K562 (cell line): Measurements from ENCODE around the gene EXT2. TPM values are rescaled to one million over a fixed set of nuclear protein-coding genes. Genes with fewer than 3 reads are reported as not detected.

Experiments
- CREB1 ChIP-seq, 2 experiments: sonication (generic) in 1 of 2; formaldehyde crosslinking in 1 of 2; IDR thresholded peaks; 2 replicates each; pipeline versions ENCODE4 v1.6.1 to v1.8.0; 2012 to 2022; ENCODE audit warnings: inconsistent platforms in 1 of 2, mild to moderate bottlenecking in 1 of 2, missing genetic modification reagents in 1 of 2, moderate library complexity in 1 of 2
- ELF2 ChIP-seq: fragments of 250-450 bp; sonication (Bioruptor Pico); IDR thresholded peaks from 2 replicates; pipeline ENCODE4 v1.5.0; 2021; ENCODE audit warnings: mild to moderate bottlenecking
- KAT7 ChIP-seq: sonication (generic); formaldehyde crosslinking; IDR thresholded peaks from 2 replicates; pipeline ENCODE4 v1.8.0; 2022; ENCODE audit warnings: missing genetic modification reagents, mild to moderate bottlenecking, borderline replicate concordance
- NRF1 ChIP-seq, 2 experiments: fragments of 450-650 bp; IDR thresholded peaks in 1 of 2; conservative IDR thresholded peaks in 1 of 2; 2 replicates each; pipeline ENCODE4 v1.6.1; 2014; ENCODE audit warnings: mild to moderate bottlenecking in 2 of 2
- POLR2H ChIP-seq: IDR thresholded peaks from 2 replicates; pipeline ENCODE4 v1.6.1; 2016; ENCODE audit warnings: missing genetic modification characterization, low read depth, mild to moderate bottlenecking, control low read depth, missing compliant biosample characterization, moderate library complexity
- RBBP5 ChIP-seq: fragments of 200-600 bp; sonication (generic); IDR thresholded peaks from 2 replicates; pipeline ENCODE4 v1.6.1; 2012; ENCODE audit warnings: borderline replicate concordance, mild to moderate bottlenecking, low read length, control low read depth, inconsistent platforms; ENCODE audit not compliant: insufficient read depth, poor library complexity, severe bottlenecking
- SAP30 ChIP-seq: fragments of 200-600 bp; sonication (generic); IDR thresholded peaks from 2 replicates; pipeline ENCODE4 v1.6.1; 2012; ENCODE audit warnings: borderline replicate concordance, low read depth, mild to moderate bottlenecking, moderate library complexity, low read length, control low read depth, inconsistent platforms; ENCODE audit not compliant: insufficient read depth, poor library complexity, severe bottlenecking
- SMARCA5 ChIP-seq: fragments of 450-650 bp; IDR thresholded peaks from 2 replicates; pipeline ENCODE4 v1.6.1; 2016
- SOX6 ChIP-seq: fragments of 450-650 bp; IDR thresholded peaks from 2 replicates; pipeline ENCODE4 v1.6.1; 2014; ENCODE audit warnings: mild to moderate bottlenecking
- TRIM24 ChIP-seq, 2 experiments: fragments of 450-650 bp; IDR thresholded peaks; 2 replicates each; pipeline ENCODE4 v1.6.1; 2016
- ZZZ3 ChIP-seq: fragments of 450-650 bp; IDR thresholded peaks from 2 replicates; pipeline ENCODE4 v1.6.1; 2016; ENCODE audit warnings: antibody characterized with exemption, mild to moderate bottlenecking, moderate library complexity
- polyA plus RNA-seq, 8 experiments: library from polyadenylated mRNA; depleted of rRNA in 4 of 8; stranded (reverse) in 5 of 8; unstranded in 3 of 8; fragments of >200 nt; fragmentation: Nextera tagmentation in 2 of 8; fragmentation: Illumina TruSeq in 1 of 8; extraction: Ambion mirVana in 2 of 8; extraction: Trizol in 1 of 8; gene quantifications; 2 replicates each; pipeline versions ENCODE4 v1.2.1 to v1.2.3, GENCODE V29; 2011 to 2014; ENCODE audit warnings: inconsistent platforms in 1 of 8, missing spikeins in 1 of 8
- total RNA-seq, 7 experiments: library from RNA; depleted of rRNA in 6 of 7; stranded (reverse); fragments of >200 nt in 6 of 7; fragmentation: Illumina TruSeq in 2 of 7; extraction: Trizol in 2 of 7; gene quantifications; 2 replicates each; pipeline versions ENCODE4 v1.2.1 to v1.2.3, GENCODE V29; 2011 to 2021; ENCODE audit warnings: low replicate concordance in 1 of 7
- TF ChIP-seq, protein P1 (sequence below): sonication (generic); formaldehyde crosslinking; IDR thresholded peaks from 2 replicates; pipeline ENCODE4 v1.4.0; 2020; ENCODE audit warnings: mild to moderate bottlenecking, missing genetic modification reagents
- TF ChIP-seq, protein P2 (sequence below), 3 experiments: IDR thresholded peaks in 2 of 3; conservative IDR thresholded peaks in 1 of 3; 2 replicates each; pipeline ENCODE4 v1.5.1; 2011 to 2012; ENCODE audit warnings: low read length in 3 of 3, mild to moderate bottlenecking in 3 of 3, control low read depth in 2 of 3, improper control_type of control experiment in 1 of 3, inconsistent platforms in 1 of 3, low read depth in 1 of 3, mixed read lengths in 1 of 3, moderate library complexity in 1 of 3; ENCODE audit not compliant: insufficient read depth in 2 of 3
- TF ChIP-seq, protein P3 (sequence below): fragments of 250-450 bp; sonication (Bioruptor Pico); IDR thresholded peaks from 2 replicates; pipeline ENCODE4 v1.4.0; 2020; ENCODE audit warnings: mild to moderate bottlenecking, moderate library complexity, borderline replicate concordance
- TF ChIP-seq, protein P4 (sequence below): fragments of 200-800 bp; sonication (Bioruptor generic); IDR thresholded peaks from 2 replicates; pipeline ENCODE4 v1.6.1; 2017; ENCODE audit warnings: missing genetic modification characterization, missing compliant biosample characterization
- TF ChIP-seq, protein P5 (sequence below): sonication (generic); formaldehyde crosslinking; IDR thresholded peaks from 2 replicates; pipeline ENCODE4 v1.9.0; 2022; ENCODE audit warnings: mild to moderate bottlenecking, missing genetic modification reagents

Gene EXT2
- total and polyA plus RNA-seq, 9 of the 15 experiments (the other 6 are each of a cell fraction or from before 2014, with no cell fraction given) = 7.5 to 52.1 (median 38.1) TPM

DNA sequence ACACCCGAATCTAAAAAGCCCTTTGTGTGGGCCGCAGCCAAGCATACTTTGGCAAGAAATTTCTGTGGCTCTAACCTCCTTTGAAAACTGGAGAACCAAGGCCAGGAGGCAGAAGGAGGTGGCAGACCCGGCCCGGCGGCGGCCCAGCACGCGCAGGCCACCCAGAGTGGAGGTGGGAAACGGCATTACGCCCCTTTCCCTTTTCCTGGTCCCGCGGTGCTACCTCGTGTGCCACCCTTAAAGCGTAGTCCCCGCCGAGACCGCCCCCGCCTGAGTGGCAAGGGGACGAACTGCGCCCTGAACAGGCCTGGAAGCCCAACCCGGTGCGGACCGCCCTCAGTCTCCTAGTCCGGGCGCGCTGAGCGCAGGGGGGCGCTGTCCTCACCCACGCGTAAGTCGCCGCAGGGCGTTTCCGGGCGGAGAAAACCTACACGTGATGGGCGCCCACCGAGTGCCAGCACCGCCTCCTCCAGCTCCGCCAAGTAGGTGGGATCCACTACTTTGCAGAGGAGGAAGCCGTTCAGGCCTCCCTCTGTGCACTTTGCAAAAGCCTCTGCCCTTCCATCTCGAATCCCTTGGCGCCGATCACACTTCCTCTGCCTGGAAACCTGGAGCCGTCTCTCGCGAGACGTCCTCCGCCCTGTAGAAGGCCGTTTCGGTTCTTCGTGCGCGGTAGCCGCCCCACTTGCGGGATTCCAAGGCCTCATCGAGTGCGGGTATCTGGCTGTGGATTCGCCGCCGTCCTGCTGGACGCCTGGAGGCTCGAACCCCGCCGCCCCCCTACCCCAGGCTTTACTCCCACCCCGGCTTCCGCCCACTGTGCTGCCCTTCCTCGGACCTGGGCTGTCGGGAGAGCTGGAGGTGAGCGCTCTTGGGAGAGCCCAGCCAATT, 29.4 kb upstream of the EXT2 start, which contains the start of gene ACCS (continued):
- TF ChIP-seq SAP30 (peak; percentile 72), ZZZ3 (peak; percentile 79; the same call in 1 of the 2 replicates), CREB1 (IDR thresholded peaks at IDR 0.05) (peak; percentile 69), CREB1 (CRISPR knock-in tag; IDR thresholded peaks at IDR 0.05) (peak; percentile 77), ELF2 (CRISPR knock-in tag) (peak; percentile 74; the same call in 1 of the 2 replicates), POLR2H (tag) (peak; percentile 79), RBBP5 (peak; percentile 90), TRIM24 (IDR thresholded peaks at IDR 0.05) (peak; percentile 14 to 45; a peak in 1 of 4 replicates), SMARCA5 (peak; percentile 22; the same call in 1 of the 2 replicates), SOX6 (peak; percentile 49), NRF1 (conservative IDR thresholded peaks at IDR 0.05 in 1 of 2, IDR thresholded peaks at IDR 0.05 in 1 of 2) (peak; percentile 62 to 68), KAT7 (CRISPR knock-in tag) (peak; percentile 31)
- TF ChIP-seq, protein P1, sequence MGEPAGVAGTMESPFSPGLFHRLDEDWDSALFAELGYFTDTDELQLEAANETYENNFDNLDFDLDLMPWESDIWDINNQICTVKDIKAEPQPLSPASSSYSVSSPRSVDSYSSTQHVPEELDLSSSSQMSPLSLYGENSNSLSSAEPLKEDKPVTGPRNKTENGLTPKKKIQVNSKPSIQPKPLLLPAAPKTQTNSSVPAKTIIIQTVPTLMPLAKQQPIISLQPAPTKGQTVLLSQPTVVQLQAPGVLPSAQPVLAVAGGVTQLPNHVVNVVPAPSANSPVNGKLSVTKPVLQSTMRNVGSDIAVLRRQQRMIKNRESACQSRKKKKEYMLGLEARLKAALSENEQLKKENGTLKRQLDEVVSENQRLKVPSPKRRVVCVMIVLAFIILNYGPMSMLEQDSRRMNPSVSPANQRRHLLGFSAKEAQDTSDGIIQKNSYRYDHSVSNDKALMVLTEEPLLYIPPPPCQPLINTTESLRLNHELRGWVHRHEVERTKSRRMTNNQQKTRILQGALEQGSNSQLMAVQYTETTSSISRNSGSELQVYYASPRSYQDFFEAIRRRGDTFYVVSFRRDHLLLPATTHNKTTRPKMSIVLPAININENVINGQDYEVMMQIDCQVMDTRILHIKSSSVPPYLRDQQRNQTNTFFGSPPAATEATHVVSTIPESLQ (CRISPR knock-in tag) = 0 out of 2 replicates have a peak, but pooled peaks have one; percentile 40
- TF ChIP-seq, protein P2, sequence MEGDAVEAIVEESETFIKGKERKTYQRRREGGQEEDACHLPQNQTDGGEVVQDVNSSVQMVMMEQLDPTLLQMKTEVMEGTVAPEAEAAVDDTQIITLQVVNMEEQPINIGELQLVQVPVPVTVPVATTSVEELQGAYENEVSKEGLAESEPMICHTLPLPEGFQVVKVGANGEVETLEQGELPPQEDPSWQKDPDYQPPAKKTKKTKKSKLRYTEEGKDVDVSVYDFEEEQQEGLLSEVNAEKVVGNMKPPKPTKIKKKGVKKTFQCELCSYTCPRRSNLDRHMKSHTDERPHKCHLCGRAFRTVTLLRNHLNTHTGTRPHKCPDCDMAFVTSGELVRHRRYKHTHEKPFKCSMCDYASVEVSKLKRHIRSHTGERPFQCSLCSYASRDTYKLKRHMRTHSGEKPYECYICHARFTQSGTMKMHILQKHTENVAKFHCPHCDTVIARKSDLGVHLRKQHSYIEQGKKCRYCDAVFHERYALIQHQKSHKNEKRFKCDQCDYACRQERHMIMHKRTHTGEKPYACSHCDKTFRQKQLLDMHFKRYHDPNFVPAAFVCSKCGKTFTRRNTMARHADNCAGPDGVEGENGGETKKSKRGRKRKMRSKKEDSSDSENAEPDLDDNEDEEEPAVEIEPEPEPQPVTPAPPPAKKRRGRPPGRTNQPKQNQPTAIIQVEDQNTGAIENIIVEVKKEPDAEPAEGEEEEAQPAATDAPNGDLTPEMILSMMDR (IDR thresholded peaks at IDR 0.05 in 2 of 3, conservative IDR thresholded peaks at IDR 0.05 in 1 of 3; ENCODE audit: insufficient read depth in 2 of 3, low read depth in 1 of 3, low read length in 3 of 3) = peak; percentile 86 to 88 (median 87)
- TF ChIP-seq, protein P3, sequence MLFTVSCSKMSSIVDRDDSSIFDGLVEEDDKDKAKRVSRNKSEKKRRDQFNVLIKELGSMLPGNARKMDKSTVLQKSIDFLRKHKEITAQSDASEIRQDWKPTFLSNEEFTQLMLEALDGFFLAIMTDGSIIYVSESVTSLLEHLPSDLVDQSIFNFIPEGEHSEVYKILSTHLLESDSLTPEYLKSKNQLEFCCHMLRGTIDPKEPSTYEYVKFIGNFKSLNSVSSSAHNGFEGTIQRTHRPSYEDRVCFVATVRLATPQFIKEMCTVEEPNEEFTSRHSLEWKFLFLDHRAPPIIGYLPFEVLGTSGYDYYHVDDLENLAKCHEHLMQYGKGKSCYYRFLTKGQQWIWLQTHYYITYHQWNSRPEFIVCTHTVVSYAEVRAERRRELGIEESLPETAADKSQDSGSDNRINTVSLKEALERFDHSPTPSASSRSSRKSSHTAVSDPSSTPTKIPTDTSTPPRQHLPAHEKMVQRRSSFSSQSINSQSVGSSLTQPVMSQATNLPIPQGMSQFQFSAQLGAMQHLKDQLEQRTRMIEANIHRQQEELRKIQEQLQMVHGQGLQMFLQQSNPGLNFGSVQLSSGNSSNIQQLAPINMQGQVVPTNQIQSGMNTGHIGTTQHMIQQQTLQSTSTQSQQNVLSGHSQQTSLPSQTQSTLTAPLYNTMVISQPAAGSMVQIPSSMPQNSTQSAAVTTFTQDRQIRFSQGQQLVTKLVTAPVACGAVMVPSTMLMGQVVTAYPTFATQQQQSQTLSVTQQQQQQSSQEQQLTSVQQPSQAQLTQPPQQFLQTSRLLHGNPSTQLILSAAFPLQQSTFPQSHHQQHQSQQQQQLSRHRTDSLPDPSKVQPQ = no peak
- TF ChIP-seq, protein P4, sequence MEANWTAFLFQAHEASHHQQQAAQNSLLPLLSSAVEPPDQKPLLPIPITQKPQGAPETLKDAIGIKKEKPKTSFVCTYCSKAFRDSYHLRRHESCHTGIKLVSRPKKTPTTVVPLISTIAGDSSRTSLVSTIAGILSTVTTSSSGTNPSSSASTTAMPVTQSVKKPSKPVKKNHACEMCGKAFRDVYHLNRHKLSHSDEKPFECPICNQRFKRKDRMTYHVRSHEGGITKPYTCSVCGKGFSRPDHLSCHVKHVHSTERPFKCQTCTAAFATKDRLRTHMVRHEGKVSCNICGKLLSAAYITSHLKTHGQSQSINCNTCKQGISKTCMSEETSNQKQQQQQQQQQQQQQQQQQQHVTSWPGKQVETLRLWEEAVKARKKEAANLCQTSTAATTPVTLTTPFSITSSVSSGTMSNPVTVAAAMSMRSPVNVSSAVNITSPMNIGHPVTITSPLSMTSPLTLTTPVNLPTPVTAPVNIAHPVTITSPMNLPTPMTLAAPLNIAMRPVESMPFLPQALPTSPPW = peak; percentile 67
- TF ChIP-seq, protein P5, sequence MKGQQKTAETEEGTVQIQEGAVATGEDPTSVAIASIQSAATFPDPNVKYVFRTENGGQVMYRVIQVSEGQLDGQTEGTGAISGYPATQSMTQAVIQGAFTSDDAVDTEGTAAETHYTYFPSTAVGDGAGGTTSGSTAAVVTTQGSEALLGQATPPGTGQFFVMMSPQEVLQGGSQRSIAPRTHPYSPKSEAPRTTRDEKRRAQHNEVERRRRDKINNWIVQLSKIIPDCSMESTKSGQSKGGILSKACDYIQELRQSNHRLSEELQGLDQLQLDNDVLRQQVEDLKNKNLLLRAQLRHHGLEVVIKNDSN (CRISPR knock-in tag) = peak; percentile 96
